Measurements from ENCODE around the gene MTUS2.

- TF ChIP-seq CTCF (IDR thresholded peaks at IDR 0.05; ENCODE audit: low read depth, low read length) (no peak), POLR2A (IDR thresholded peaks at IDR 0.05; ENCODE audit: extremely low read depth, insufficient read length) (no peak), MYC (IDR thresholded peaks at IDR 0.05; ENCODE audit: low read depth, low read length) (no peak)
- TF ChIP-seq, protein P1, sequence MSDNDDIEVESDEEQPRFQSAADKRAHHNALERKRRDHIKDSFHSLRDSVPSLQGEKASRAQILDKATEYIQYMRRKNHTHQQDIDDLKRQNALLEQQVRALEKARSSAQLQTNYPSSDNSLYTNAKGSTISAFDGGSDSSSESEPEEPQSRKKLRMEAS (IDR thresholded peaks at IDR 0.05; ENCODE audit: low read depth, low read length): no peak
Observed at GRCh38 chr13:29323954-29324353, 503.8 kb downstream of the MTUS2 start.
